GM18867 (cell line): Measurements from ENCODE around the gene SLC9B1.

ENCODE experiments used
- ATAC-seq: cut with Tn5 transposase; IDR thresholded peaks from one replicate; pipeline ENCODE4 v1.9.1; 2021; ENCODE audit warnings: mild to moderate bottlenecking, moderate library complexity; ENCODE audit not compliant: unreplicated experiment

SLC9B1 gene, protein sequence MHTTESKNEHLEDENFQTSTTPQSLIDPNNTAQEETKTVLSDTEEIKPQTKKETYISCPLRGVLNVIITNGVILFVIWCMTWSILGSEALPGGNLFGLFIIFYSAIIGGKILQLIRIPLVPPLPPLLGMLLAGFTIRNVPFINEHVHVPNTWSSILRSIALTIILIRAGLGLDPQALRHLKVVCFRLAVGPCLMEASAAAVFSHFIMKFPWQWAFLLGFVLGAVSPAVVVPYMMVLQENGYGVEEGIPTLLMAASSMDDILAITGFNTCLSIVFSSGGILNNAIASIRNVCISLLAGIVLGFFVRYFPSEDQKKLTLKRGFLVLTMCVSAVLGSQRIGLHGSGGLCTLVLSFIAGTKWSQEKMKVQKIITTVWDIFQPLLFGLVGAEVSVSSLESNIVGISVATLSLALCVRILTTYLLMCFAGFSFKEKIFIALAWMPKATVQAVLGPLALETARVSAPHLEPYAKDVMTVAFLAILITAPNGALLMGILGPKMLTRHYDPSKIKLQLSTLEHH

DNA sequence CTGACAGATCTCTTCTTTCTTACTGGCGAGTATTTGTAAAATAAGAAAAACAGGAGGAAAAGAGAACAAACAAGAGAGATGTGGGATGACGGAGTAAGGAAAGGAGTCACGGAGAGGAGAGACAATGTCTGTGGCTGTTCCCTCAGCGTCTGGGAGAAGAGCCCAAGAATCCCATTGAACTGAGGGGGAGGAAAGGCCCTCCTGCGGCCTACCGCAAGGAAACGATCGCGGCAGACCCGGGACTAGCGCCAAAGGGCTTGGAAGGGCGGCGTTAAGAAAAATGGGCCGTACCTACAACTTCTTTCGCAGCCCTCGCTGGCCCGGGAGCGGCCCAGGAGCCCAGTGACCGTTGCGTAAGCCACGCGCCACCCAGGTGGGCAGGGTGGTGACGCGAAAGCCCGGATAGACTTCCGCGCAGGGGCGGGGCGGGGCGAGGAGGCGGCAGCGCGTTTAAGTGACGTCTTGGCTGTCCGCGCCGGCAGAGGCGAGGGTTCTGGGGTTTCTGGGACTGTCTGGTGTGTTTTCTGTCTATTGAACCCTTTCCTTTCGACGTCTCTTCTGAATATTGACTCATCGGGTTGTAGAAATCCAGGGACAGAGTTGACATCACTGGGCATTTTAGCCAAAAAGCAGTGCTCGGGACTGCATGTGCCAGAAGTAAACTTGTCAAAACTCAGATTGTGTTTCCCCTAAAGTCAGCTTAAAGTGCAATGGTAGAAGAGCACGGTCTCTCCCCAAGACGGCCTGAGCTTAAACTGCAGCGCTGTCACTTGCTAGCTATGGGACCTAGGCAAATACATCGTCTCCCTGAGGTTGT is at the start of gene SLC9B1:
TSS of gene SLC9B1 (minus strand) at position 398 of the 817 bp plus-strand sequence. CDS start 27,994 bp downstream, outside the sequence.
- ATAC-seq: peak; percentile 99

DNA sequence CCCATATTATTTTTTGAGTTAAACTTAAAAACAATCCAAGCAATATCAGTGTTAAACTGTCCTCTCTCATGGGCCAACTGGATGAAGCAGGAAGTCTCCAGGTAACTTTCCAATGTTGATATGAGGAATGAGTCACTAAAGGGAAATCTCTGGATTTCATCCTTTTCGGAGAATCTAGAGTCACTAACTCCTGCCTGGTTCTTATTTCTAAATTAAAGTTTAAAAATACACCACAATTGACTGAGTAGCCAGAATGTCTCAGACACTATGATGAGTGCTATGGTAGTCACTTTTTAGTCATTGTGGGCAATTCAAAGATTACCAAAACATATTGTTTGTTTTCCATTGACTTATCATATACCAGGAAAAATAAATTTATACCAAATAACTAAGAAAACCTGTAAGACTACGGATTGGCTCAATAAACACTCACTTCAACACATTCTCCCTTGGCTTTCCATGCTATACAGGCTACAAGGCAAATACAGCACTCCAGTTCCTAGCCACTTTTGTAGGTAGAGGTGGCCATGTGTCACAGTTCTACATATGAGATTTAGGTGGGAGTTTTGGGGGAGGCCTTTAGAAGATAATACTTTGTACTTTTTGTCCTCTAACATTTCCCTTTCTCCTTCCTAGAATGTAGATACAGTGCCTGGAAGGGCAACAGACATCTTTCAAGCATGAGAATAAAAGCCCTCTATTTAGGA is 48.5 kb upstream of the SLC9B1 start:
- no peak for ATAC-seq

DNA sequence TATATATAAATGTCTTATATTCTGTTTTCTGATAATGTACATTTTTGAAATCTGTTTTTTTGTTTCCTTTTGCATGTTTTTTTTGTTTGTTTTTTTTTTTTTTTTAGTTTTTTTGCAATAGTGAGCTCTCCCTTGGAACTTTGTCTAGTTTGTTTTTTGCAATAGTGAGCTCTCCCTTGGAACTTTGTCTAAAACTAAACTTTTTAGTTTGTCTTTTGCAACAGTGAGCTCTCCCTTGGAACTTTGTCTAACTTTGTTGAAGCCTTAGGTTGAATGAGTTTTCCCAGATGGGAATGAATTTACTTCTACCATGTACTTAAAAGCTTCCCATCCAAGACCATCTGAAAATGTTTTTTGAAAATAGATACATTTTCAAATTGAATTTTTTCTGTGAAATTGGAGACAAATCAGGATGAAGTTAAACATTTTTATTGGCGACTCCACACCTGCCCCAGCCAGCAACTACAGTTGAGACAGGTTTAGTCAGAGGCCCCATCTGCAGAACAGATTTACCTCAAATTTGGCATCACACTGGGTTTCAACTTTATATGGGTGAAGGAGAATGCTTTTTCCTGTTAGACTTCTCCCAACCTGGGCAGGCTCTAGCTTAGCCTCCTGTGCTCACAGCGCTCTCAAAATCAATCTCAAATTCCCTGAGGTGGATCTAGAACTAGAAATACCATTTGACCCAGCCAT is 41.1 kb upstream of the SLC9B1 start:
- ATAC-seq: no peak

DNA sequence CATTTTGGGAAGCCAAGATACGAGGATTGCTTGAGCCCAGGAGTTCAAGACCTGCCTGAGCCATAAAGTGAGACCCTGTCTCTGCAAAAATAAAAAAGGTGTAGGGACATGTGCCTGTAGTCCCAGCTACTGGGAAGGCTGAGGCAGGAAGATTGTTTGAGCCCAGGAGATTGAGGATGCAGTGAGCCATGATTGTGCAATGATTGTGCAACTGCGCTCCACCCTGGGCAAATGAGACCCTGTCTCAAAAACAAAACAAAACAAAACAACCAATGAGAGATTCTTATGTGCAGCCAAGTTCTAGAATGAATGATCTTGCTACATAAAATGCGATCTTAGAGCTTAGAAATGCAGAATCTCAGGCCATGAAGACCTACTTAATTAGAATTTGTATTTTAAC is 34.5 kb upstream of the SLC9B1 start:
- ATAC-seq: no peak

DNA sequence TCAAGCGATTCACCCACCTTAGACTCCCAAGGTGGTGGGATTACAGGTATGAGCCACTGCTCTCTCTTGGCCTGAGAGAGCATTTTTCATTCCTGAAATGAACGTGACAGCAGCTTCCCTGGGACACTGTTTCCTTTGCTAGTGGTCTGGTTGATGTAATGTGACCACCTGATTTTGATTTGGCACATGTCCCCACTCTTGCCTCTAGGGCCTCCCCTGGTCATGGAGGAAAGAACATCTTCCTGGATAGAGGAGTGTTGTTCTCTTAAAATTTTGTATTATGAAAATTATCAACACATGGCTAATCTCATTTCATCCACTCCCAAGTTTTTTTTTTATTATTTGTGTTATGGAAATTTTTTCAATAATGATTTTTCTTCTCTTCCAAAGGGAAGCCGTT is 33.3 kb upstream of the SLC9B1 start:
- no peak for ATAC-seq

DNA sequence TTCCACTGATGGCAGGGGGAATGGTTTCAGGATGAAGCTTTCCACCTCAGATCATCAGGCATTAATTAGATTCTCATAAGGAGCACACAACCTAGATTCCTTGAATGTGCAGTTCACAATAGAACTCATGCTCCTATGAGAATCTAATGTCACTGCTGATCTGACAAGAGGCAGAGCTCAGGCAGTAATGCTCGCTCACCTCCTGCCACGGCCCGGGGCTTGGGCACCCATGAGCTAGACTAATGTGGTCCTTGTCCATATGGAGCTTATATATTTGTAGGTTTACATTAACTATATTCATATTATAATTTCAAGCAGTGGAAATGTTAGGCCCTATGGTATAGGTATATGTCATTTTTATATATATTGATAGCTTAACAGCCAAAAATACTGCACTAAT is 32.6 kb upstream of the SLC9B1 start:
- ATAC-seq: no peak

DNA sequence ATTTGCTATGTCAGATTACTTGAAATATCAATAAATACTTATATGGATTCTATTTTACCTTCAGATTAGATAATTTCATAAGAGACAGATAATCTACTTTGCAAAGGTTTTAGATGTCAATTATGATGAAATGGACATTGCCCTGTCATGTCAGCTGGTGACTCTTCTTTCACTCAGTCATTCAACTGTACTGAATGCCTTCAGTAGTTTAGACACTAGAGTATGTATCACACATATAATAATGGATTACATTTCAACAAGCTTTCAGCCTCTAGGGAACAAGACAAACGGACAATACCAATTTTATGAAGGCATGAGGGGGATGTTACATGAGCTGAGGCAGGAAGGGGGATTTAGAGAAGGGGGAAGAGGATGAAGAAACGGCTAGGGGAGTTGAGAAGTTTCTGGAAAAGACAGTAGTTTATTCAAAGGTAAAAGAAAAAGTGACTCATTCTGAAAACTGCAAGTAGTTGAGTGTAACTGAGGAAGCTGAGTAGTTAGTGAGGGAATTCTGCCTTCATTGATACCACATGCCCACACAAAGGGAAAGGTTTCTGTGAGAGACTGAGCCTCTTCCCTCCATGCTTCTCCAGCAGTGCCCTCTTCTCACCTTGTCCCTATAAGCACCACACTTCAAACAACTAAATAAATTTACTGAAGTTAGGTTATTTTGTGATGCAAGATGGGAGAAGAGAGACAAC is 31.4 kb upstream of the SLC9B1 start:
- ATAC-seq: no peak

DNA sequence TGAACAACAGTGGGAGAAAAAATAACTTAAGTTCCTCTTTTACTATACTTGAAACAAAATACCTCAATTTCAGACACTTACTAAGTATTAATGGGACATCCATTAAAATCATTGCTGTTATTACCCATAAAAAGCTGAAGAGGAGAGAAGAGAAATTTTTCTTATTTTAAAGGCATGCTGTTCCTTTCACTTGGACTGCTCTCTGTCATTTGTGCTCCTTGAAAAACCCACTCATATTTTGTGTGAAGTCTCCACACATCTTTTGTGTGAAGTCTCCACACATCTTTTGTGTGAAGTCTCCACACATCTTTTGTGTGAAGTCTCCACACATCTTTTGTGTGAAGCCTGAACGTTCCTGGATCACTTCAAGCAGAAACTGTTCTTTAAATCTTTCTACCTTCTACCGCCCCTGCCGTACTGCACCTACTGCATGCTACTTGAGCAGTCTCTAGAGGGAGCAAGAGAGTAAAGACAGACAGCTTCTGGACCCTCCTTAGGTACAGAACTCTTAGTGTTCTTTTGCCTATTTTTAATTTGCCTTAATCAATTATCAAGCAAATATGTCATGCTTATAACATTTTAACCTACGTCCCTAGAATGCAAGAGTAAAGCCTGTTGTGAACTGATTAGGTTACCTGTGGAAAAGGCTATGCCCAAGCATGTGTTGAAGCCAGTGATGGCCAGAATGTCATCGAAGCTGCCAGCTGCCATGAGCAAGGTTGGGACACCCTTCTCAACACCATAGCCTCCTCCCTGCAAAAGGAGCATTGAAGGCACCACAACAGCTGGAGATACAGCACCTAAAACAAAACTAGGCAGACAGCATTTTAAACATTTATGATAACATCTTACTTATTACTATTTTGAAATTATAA is 27.1 kb upstream of the SLC9B1 start:
- ATAC-seq: peak; percentile 96

DNA sequence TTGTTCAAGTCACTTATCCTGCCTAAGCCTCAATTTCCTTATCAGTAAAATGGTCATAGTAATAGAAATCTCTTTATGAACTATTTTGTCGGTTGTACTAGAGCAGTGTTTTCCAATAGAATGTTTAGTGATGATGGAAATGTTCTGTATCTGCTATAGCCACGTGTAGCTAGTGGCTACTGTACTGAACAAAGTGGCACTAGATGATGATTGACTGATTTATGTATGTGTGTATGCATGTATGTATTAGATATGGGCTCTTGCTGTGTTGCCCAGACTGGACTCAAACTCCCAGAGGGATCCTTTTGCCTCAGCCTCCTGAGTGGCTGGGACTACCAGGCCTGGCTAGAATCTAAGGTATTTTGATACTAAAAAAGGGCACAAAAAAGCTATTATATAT is 24.7 kb upstream of the SLC9B1 start:
- no peak for ATAC-seq

DNA sequence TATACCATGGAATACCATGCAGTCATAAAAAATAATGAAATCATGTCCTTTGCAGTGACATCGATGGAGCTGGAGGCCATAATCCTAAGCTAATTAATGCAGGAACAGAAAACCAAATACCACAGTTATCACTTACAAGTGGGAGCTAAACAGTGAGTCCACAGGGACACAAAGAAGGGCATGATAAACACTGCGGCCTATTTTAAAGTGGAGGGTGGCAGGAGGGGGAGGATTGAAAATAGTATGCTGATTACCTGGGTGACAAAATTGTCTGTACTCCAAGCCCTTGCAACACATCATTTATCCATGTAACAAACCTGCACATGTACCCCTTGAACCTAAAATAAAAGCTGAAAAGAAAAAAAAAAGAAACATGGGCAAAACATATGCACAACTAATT is 16.7 kb upstream of the SLC9B1 start:
- ATAC-seq: no peak

DNA sequence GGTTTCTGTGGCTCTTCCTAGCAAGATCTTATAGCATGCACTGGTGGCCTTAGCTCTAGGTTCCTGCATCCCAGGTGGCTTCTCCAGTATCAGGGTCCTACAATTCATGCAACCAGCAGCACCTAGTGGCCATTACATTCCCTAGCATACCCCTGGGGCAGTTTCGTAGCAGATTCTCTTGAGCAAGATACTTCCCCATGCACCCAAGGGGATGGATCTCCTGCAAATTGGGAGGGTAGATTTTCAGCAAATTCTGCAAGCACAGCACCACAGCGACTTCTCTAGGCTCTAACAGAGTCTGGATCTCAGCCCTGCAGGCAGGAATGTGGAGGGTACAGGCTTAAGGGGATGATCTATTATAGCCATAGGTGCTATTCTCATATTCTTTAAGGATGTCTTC is 13.1 kb upstream of the SLC9B1 start:
- ATAC-seq: peak; percentile 57

DNA sequence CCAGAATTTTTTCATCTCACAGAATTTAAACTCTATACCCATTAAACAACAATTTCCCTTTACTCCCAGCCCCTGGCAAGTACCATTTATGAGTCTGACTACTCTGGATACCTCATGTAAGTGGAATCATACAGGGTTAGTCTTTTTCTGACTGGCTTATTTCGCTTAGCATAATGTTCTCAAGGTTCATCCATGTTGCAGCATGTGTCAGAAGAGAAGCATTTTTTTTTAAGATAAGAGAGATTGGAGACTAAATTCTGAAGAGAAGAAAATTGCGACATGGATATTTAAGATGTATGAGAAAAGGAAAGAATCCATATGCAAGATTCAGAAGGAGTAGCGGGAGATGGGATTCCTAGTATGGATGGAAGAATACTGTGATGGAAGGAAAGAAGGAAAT is 11.3 kb upstream of the SLC9B1 start:
- ATAC-seq: no peak

DNA sequence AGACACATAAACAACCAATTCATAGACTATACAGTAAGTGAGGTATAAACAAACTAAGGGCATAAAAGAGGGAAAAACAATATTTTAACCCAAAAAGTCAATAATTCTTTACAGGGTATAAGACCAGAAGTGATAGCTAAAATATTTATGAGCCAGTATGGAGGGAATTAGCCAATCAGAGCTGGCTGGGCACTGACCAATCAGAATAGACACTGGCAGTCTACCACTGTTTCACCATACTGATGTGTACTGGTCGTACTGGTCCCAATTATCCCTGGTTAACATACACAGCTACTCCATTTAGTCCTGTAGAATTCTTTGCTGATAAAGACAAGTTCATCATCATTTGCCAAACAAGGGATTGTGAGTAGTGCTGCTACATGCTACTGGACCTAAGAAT is 9.8 kb upstream of the SLC9B1 start:
- no peak for ATAC-seq

DNA sequence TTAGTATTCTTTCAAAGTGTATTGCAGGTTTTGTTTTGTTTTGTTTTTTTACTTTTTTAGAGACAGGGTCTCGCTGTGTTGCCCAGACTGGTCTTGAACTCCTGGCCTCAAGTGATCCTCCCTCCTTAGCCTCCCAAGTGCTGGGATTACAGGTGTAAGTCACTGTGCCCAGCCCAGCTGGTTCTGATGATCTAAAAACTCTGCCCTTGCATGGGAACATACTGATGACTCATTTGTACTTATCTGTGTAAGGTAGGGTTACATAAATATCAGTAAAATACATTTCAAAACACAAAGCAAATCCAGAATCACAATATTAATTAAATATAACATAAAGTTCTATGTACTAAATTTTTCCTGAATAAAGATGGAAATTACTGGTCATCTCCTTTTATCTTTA is 7.4 kb upstream of the SLC9B1 start:
- ATAC-seq: no peak

DNA sequence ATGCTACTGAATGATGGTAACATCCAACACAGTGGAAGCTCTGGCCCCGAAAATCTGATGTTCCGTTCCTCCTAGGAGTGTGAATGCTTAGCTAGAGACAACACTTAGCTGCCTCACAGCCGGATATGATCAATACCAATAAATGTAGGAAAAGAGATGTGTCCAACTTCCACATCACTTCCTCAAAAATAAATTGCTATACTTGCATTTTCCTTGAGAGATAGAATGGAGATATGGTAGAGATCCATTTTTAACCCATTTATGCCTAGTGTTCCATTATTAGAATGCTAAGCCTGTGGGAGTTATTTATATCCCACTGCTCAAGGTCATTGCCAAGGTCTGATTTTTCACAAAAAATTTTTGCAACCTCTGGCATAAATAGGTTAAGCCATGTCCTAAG is 5.5 kb upstream of the SLC9B1 start:
- no peak for ATAC-seq

DNA sequence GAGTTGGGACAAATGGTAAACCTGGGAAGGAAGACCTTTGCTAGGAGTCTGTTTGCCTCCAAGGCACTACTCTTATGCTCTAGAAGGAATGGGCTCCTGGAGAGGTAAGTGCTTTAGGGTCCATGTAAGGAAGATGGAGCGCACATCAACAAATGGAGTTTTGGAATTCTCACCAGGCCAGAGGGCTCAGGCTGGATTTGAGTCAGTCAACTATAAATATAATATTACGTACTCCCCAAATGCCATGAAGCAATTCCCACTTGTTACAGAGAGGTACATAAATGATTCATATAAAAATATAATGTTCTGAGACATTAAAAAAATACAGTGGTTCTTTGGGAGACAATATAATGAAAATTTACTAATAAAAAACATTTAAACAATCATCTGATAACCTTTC is 1.6 kb upstream of the SLC9B1 start:
- no peak for ATAC-seq

DNA sequence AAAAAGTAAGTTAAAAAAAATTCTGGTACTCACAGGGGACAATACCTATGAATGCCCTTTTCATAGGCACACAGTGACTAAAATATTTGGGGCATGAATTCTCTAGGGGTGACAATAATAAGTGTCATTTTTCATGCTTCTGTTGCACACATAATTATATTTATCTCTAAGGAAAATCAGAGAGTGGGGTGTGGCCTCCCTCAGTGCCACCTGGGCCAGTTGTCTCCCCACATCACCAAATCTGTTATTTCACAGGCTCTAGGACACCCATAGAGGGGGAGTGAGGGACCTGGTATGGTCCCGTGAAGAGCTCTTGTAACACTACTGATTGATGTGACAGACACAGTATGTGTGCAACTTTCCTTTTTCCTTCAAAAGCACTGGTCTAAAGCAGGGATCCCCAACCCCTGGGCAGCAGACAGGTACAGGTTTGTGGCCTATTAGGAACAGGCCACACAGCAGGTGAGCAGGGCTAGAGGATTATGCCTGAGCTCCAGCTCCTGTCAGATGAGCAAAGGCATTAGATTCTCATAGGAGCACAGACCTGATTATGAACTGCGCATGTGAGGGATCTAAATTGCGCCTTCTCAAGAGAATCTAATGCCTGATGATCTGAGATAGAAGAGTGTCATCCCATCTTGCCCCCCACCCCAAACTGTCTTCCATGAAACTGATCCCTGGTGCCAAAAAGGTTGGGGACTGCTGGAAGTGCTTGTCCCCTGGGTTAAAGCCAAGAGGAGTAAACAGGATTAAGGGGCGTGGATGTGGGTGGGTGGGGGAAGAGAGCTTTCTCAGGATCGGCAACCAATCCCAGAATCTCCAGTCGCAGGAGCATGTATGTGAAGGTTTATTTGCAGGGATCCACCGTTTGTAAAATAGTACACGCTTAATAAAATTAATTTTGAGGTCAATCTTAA is 856 bp downstream of the SLC9B1 start:
- no peak for ATAC-seq

DNA sequence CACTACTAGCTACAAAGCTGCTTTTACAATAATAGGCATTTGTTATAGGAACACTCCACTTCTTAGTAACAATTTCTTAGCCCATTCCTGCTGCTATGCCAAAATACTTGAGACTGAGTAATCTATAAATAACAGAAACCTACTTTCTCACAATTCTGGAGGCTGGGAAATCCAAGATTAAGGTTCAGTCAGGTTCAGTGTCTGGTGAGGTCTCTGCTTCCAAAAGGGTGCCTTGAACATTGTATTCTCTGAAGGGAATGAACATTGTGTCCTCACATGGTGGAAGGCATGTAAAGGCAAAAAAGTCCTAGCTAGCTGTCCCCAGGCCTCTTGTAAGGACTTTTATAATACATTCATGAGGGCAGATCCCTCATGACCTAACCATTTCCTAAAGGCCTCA is 7.0 kb downstream of the SLC9B1 start:
- no peak for ATAC-seq
